H1 (cell line): ENCODE measurements around the gene RNU6-1. TPM values are rescaled to one million over a fixed set of nuclear protein-coding genes. Genes with fewer than 3 reads are reported as not detected.

ENCODE experiments used
- CTCF ChIA-PET: fragments of 300-600 bp; sonication (Branson Sonifier 250); formaldehyde crosslinking; loops from one replicate; lab custom pipeline; 2021; ENCODE audit not compliant: partially characterized antibody; lab: Charles Lee
- POLR2A ChIA-PET: fragments of 300-600 bp; sonication (Branson Sonifier 250); formaldehyde crosslinking; loops from one replicate; lab custom pipeline; 2021; ENCODE audit warnings: inconsistent platforms; ENCODE audit not compliant: partially characterized antibody; lab: Charles Lee
- DNase-seq, 2 experiments: peaks; one replicate each; pipeline versions ENCODE4 v3.0.0 to v3.0.0-alpha.2; 2010 to 2022; ENCODE audit warnings: low spot score in 2 of 2, low read depth in 1 of 2, mixed read lengths in 1 of 2
- FAIRE-seq: peaks from 2 replicates; lab custom pipeline; 2011; peaks lifted over from hg19 to GRCh38; lab: Jason Lieb, UNC
- H2AFZ ChIP-seq: 2 replicates; pipeline ENCODE4 v1.8.1; 2012; ENCODE audit warnings: low read length, inconsistent platforms
- H2AK5ac ChIP-seq: 2 replicates; pipeline ENCODE4 v1.6.1; 2013; ENCODE audit warnings: low read depth, low read length
- H2BK120ac ChIP-seq: replicated peaks from 2 replicates; pipeline ENCODE3; 2013; ENCODE audit warnings: low read depth, low read length, inconsistent platforms
- H2BK12ac ChIP-seq: 2 replicates; pipeline ENCODE4 v1.6.1; 2013; ENCODE audit warnings: low read depth, low read length
- H2BK15ac ChIP-seq: 2 replicates; pipeline ENCODE4 v1.6.1; 2013; ENCODE audit warnings: low read length
- H2BK20ac ChIP-seq: 2 replicates; pipeline ENCODE4 v1.6.1; 2013; ENCODE audit warnings: low read length
- H2BK5ac ChIP-seq: 2 replicates; pipeline ENCODE4 v1.6.1; 2013; ENCODE audit warnings: low read depth, low read length
- H3K14ac ChIP-seq: 2 replicates; pipeline ENCODE4 v1.6.1; 2013; ENCODE audit warnings: inconsistent platforms; ENCODE audit not compliant: insufficient read length
- H3K18ac ChIP-seq: 2 replicates; pipeline ENCODE4 v1.6.1; 2013; ENCODE audit warnings: low read length; ENCODE audit errors: extremely low read depth
- H3K23ac ChIP-seq: 2 replicates; pipeline ENCODE4 v1.6.1; 2013; ENCODE audit warnings: inconsistent platforms; ENCODE audit not compliant: insufficient read length
- H3K23me2 ChIP-seq: 2 replicates; pipeline ENCODE4 v1.6.1; 2013; ENCODE audit warnings: low read depth, low read length
- H3K27ac ChIP-seq: 2 replicates; pipeline ENCODE4 v1.6.1; 2011; ENCODE audit warnings: low read depth, low read length, inconsistent platforms
- H3K27me3 ChIP-seq, 4 experiments: replicated peaks in 1 of 4; 1 replicate in 1 of 4; 2 replicates in 3 of 4; pipeline versions ENCODE4 v1.6.1 to v1.8.1; 2011 to 2013; ENCODE audit warnings: low read length in 3 of 4, mild to moderate bottlenecking in 3 of 4, inconsistent platforms in 2 of 4, mixed read lengths in 2 of 4, moderate library complexity in 1 of 4; ENCODE audit not compliant: control insufficient read depth in 3 of 4, insufficient read depth in 3 of 4; ENCODE audit errors: extremely low read depth in 1 of 4
- H3K36me3 ChIP-seq, 4 experiments: 2 replicates each; pipeline versions ENCODE4 v1.6.1 to v1.8.1; 2011 to 2013; ENCODE audit warnings: mild to moderate bottlenecking in 4 of 4, low read length in 3 of 4, moderate library complexity in 2 of 4, control low read depth in 1 of 4, inconsistent platforms in 1 of 4; ENCODE audit not compliant: insufficient read depth in 4 of 4, control insufficient read depth in 2 of 4
- H3K4ac ChIP-seq: replicated peaks from 2 replicates; pipeline ENCODE3; 2013; ENCODE audit warnings: low read length, low read depth, mixed read lengths, inconsistent platforms; ENCODE audit not compliant: insufficient read length
- H3K4me1 ChIP-seq, 4 experiments: replicated peaks in 1 of 4; 1 replicate in 1 of 4; 2 replicates in 3 of 4; pipeline versions ENCODE4 v1.6.1 to v1.8.1; 2011 to 2013; ENCODE audit warnings: low read length in 3 of 4, inconsistent platforms in 2 of 4, mixed read lengths in 1 of 4; ENCODE audit not compliant: insufficient read depth in 4 of 4, control insufficient read depth in 3 of 4
- H3K4me2 ChIP-seq, 2 experiments: 2 replicates each; pipeline versions ENCODE4 v1.6.1 to v1.8.1; 2011 to 2013; ENCODE audit warnings: low read depth in 2 of 2, low read length in 2 of 2, control low read depth in 1 of 2, inconsistent platforms in 1 of 2, mild to moderate bottlenecking in 1 of 2; ENCODE audit not compliant: insufficient read depth in 1 of 2
- H3K4me3 ChIP-seq, 4 experiments: fragments of 200-600, 300-600 bp in 1 of 4; sonication (generic), shearing (Covaris generic), sonication (Bioruptor Twin) in 1 of 4; 2 replicates each; pipeline versions ENCODE4 v1.5.1 to v1.8.1; 2011 to 2016; ENCODE audit warnings: low read length in 4 of 4, low read depth in 3 of 4, control low read depth in 2 of 4, inconsistent platforms in 2 of 4, mild to moderate bottlenecking in 2 of 4, mixed read lengths in 1 of 4, moderate library complexity in 1 of 4; ENCODE audit not compliant: insufficient read depth in 2 of 4; ENCODE audit errors: extremely low read depth in 1 of 4
- H3K56ac ChIP-seq: replicated peaks from 2 replicates; pipeline ENCODE3; 2013; ENCODE audit warnings: low read depth, mild to moderate bottlenecking, mixed read lengths, low read length, inconsistent platforms; ENCODE audit not compliant: insufficient read length
- H3K79me1 ChIP-seq: 2 replicates; pipeline ENCODE4 v1.6.1; 2013; ENCODE audit warnings: low read depth, low read length, control low read depth
- H3K79me2 ChIP-seq, 2 experiments: 2 replicates each; pipeline versions ENCODE4 v1.6.1 to v1.8.1; 2012 to 2013; ENCODE audit warnings: low read length in 2 of 2, mild to moderate bottlenecking in 2 of 2, inconsistent platforms in 1 of 2; ENCODE audit not compliant: insufficient read depth in 2 of 2, control insufficient read depth in 1 of 2
- H3K9ac ChIP-seq, 4 experiments: replicated peaks in 1 of 4; 1 replicate in 1 of 4; 2 replicates in 3 of 4; pipeline versions ENCODE4 v1.6.1 to v1.8.1; 2011 to 2013; ENCODE audit warnings: low read depth in 3 of 4, low read length in 3 of 4, control low read depth in 2 of 4, mild to moderate bottlenecking in 2 of 4, moderate library complexity in 2 of 4, inconsistent platforms in 1 of 4; ENCODE audit errors: extremely low read depth in 1 of 4
- H3K9me3 ChIP-seq, 2 experiments: 2 replicates each; pipeline versions ENCODE4 v1.6.1 to v1.8.1; 2012 to 2013; ENCODE audit warnings: mild to moderate bottlenecking in 2 of 2, moderate library complexity in 2 of 2, control low read depth in 1 of 2, inconsistent platforms in 1 of 2, low read depth in 1 of 2, low read length in 1 of 2, mixed read lengths in 1 of 2; ENCODE audit not compliant: insufficient read depth in 2 of 2
- H4K20me1 ChIP-seq, 2 experiments: replicated peaks in 1 of 2; 2 replicates each; pipeline versions ENCODE3 to v1.8.1; 2011 to 2013; ENCODE audit warnings: inconsistent platforms in 2 of 2, low read length in 2 of 2, mild to moderate bottlenecking in 1 of 2; ENCODE audit not compliant: insufficient read depth in 2 of 2, control insufficient read depth in 1 of 2
- H4K5ac ChIP-seq: 2 replicates; pipeline ENCODE4 v1.6.1; 2013; ENCODE audit warnings: low read length, low read depth, mixed read lengths, inconsistent platforms; ENCODE audit not compliant: insufficient read length
- H4K8ac ChIP-seq: 2 replicates; pipeline ENCODE4 v1.8.0; 2013; ENCODE audit warnings: mild to moderate bottlenecking, moderate library complexity, low read length, inconsistent platforms; ENCODE audit not compliant: insufficient read depth; ENCODE audit errors: extremely low read depth
- H4K91ac ChIP-seq: replicated peaks from 2 replicates; pipeline ENCODE3; 2013; ENCODE audit warnings: low read length, mixed read lengths, inconsistent platforms; ENCODE audit not compliant: insufficient read length
- ASH2L ChIP-seq: fragments of 200-600, 300-600 bp; sonication (generic); IDR thresholded peaks from one replicate; pipeline ENCODE4 v1.7.1; 2017; ENCODE audit warnings: low read length
- CBX8 ChIP-seq: fragments of 300-800, 300-1000 bp; sonication (generic); IDR thresholded peaks from 2 replicates; pipeline ENCODE4 v1.7.1; 2016; ENCODE audit warnings: low read depth, low read length, borderline replicate concordance
- EZH2 ChIP-seq: fragments of 200-600 bp; sonication (generic); IDR thresholded peaks from 2 replicates; pipeline ENCODE4 v1.7.1; 2012; ENCODE audit warnings: low read depth, mild to moderate bottlenecking, moderate library complexity, low read length, inconsistent platforms; ENCODE audit not compliant: severe bottlenecking
- RNF2 ChIP-seq: fragments of 200-900, 300-1000 bp; sonication (generic); IDR thresholded peaks from 2 replicates; pipeline ENCODE4 v1.7.1; 2016; ENCODE audit warnings: borderline replicate concordance, low read depth, mild to moderate bottlenecking, antibody characterized with exemption, low read length; ENCODE audit not compliant: poor library complexity, severe bottlenecking; ENCODE audit errors: missing control alignments
- SP1 ChIP-seq: IDR thresholded peaks from 2 replicates; pipeline ENCODE4 v1.6.1; 2011; ENCODE audit warnings: low read depth, low read length
- SRF ChIP-seq: IDR thresholded peaks from 2 replicates; pipeline ENCODE4 v1.6.1; 2011; ENCODE audit warnings: mild to moderate bottlenecking, low read depth, low read length, moderate library complexity
- SUZ12 ChIP-seq: fragments of 200-600 bp; sonication (generic); IDR thresholded peaks from 2 replicates; pipeline ENCODE4 v1.6.1; 2012; ENCODE audit warnings: mild to moderate bottlenecking, inconsistent platforms, low read length, moderate library complexity, mixed read lengths
- TCF12 ChIP-seq: IDR thresholded peaks from 2 replicates; pipeline ENCODE4 v1.6.1; 2011; ENCODE audit warnings: low read depth, mild to moderate bottlenecking, low read length
- WGBS, 2 experiments: shearing (Covaris generic) in 1 of 2; methylation state at CpG; one replicate each; pipeline versions ENCODE4 v1.1.6 to v1.1.7; 2013 to 2015; ENCODE audit warnings: low lambda C conversion rate in 2 of 2, mixed read lengths in 2 of 2, inconsistent platforms in 1 of 2, low coverage in 1 of 2, missing lambda C conversion rate in 1 of 2; ENCODE audit not compliant: insufficient replicate concordance in 2 of 2, insufficient coverage in 1 of 2, insufficient read length in 1 of 2; ENCODE audit errors: extremely low coverage in 1 of 2, missing lambda C conversion rate in 1 of 2; 5-methylcytosine and 5-hydroxymethylcytosine counted together
- polyA plus RNA-seq, 7 experiments: library from polyadenylated mRNA; depleted of rRNA in 3 of 7; stranded (reverse) in 5 of 7; unstranded in 2 of 7; fragments of >200 nt in 5 of 7; fragments of 200-250 nt in 2 of 7; gene quantifications; 1 replicate in 5 of 7; 2 replicates in 1 of 7; 4 replicates in 1 of 7; pipeline versions ENCODE4 v1.2.1 to v1.2.3, GENCODE V29; 2011 to 2013; ENCODE audit warnings: missing spikeins in 2 of 7, mixed read lengths in 2 of 7
- total RNA-seq: library from RNA; stranded (reverse); fragmentation: NEBNext Ultra II Directional; extraction: Animal tissue kit (Norgen Biotek cat#: 25700); gene quantifications from 2 replicates; pipeline ENCODE4 v1.2.1, GENCODE V29; 2021
- TF ChIP-seq, protein P1 (sequence below): IDR thresholded peaks from 2 replicates; pipeline ENCODE4 v1.6.1; 2011; ENCODE audit warnings: low read length, improper control_type of control experiment

The RNU6-1 gene
- total and polyA plus RNA-seq, 2 of the 8 experiments (the other 6 are each of a cell fraction or from before 2014, with no cell fraction given): not detected

DNA sequence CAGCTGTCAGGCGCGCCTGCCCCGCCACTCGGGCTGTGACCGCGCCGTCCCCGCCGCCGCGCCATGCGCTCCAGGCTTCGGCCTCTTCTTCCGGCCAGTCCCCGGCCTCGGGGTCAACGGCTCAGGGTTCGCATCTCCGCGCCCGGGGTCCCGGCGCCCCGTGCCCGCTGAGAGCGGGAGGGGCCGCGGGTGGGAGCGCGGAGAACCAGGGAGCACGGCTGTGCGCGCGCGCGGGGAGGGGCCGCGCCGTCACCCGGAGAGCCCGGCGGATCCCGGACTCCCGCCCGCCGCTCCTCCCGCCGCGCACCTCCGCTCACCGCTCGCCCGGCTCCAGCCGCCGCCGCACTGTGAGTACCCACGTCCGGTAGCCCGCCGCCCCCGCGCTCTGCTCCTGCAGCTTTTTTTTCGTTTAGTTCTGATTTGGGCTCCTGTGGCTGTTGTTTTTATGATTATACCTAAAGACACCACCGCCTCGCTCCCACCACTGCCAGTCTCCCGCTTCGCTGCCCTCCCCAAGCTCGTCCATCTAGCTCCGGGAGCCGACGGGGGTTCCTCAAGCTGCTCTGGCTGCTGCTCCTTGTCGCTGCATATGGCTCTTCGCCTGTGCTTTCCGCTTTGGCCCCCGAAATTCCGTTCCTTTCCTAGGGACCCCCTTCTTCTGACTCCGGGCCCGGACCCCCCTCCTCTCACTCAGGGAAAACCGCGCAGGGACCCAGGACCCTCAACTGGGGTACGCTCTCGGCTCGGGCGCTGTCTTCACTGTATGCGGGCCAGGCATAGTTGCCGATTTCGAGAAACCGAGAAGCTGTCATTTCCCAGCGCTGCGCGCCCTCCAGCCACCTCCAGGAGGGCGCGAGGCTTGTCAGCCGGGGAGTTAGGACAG lies 16.3 kb downstream of the RNU6-1 start:
- Histone ChIP-seq H3K4ac (no peak overlapping the region), H3K14ac (no peak overlapping the region), H4K91ac (no peak overlapping the region), H3K79me1 (no peaks in the 10 kb centered on the region), H3K4me1 (peaks cover 2 to 56% (median 41%) of the 10 kb centered on the region in 4 experiments), H3K9me3 (peaks cover 0 to 4% of the 10 kb centered on the region in 2 experiments; a peak in 1 of 4 replicates), H3K79me2 (no peaks in the 10 kb centered on the region), H3K27me3 (peaks cover 94 to 99% (median 99%) of the 10 kb centered on the region in 4 experiments), H3K36me3 (peaks cover 0 to 21% (median 0%) of the 10 kb centered on the region in 4 experiments; a peak in 1 of 8 replicates), H4K5ac (no peak overlapping the region), H2BK5ac (no peak overlapping the region), H3K18ac (no peak overlapping the region; the same call in 1 of the 2 replicates), H4K8ac (peak overlapping the region; percentile 75; the same call in 1 of the 2 replicates), H3K9ac (no peak overlapping the region), H4K20me1 (peaks cover 30 to 32% of the 10 kb centered on the region in 2 experiments), H3K56ac (no peak overlapping the region), H2BK20ac (no peak overlapping the region), H2AFZ (no peak overlapping the region), H2BK15ac (no peak overlapping the region), H3K23ac (no peak overlapping the region), H2AK5ac (no peak overlapping the region), H3K23me2 (peaks cover 11% of the 10 kb centered on the region; the same call in 1 of the 2 replicates), H3K4me3 (peak overlapping the region in 1 of 4 experiments; percentile 50; a peak in 3 of 8 replicates), H3K27ac (no peak overlapping the region), H2BK12ac (no peak overlapping the region), H3K4me2 (peak overlapping the region; percentile 69 to 73), H2BK120ac (no peak overlapping the region)
- FAIRE-seq (no peak), DNase-seq (peak in 1 of 2 experiments; percentile 55)
- ChIA-PET CTCF (interaction anchor here (0.7 to 2.6 kb wide), 5 partner anchors 9 to 365 kb away, joined by 3 to 11 read pairs (median 7); no protein-coding TSS in a partner anchor), POLR2A (interaction anchor here (2.2 to 5.0 kb wide), 2 partner anchors 8 to 10 kb away, joined by 5 to 24 read pairs; no protein-coding TSS in a partner anchor)
- 7% methylated on average over 38 of the region's 94 CpGs; no CpG with 5 or more reads in 1 of the 2 experiments for WGBS, 2 experiments
- TF ChIP-seq SP1: no peak
- peak; percentile 86 for TF ChIP-seq SUZ12
- TF ChIP-seq, protein P1, sequence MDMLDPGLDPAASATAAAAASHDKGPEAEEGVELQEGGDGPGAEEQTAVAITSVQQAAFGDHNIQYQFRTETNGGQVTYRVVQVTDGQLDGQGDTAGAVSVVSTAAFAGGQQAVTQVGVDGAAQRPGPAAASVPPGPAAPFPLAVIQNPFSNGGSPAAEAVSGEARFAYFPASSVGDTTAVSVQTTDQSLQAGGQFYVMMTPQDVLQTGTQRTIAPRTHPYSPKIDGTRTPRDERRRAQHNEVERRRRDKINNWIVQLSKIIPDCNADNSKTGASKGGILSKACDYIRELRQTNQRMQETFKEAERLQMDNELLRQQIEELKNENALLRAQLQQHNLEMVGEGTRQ: no peak
- peak; percentile 93 for TF ChIP-seq EZH2
- peak; percentile 42 for TF ChIP-seq ASH2L
- TF ChIP-seq TCF12: no peak
- TF ChIP-seq RNF2: peak; percentile 86
- TF ChIP-seq CBX8: peak; percentile 94; the same call in 1 of the 2 replicates
- no peak for TF ChIP-seq SRF
